Retina (tissue), 1 donor: ENCODE results near the gene RAPGEF1.
"Not testable (repeated sequence)": the region's sequence is repeated elsewhere in the genome, so short reads cannot be mapped to it uniquely, and the experiment has no call there.

Source experiments
- DNase-seq: peaks from one replicate; pipeline ENCODE4 v3.0.0-alpha.2; 2016

Gene RAPGEF1

GRCh38 chr9:131668439-131669268 is 71.2 kb downstream of the RAPGEF1 start:
- peak; percentile 64 for DNase-seq

GRCh38 chr9:131668057-131668438 is 71.8 kb downstream of the RAPGEF1 start:
- no peak for DNase-seq

DNA sequence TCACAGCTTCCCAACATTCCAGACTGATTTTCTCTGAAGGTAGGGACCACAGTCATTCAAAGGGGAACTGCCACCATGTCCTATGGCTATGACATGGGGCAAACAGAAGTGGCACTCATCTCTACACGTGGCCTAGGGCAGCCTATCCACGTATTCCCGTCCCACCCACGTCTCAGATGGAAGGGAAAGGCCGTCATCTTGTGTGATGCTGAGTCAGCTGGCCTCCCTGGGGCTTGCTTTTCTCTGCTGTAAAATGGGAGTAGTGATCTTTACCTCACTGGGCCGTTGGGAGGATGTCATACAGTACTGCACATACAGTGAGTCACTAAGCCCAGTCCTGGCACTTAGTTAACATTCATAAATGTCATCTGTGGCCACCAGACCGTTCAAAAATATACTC is 72.3 kb downstream of the RAPGEF1 start:
- DNase-seq: no peak

DNA sequence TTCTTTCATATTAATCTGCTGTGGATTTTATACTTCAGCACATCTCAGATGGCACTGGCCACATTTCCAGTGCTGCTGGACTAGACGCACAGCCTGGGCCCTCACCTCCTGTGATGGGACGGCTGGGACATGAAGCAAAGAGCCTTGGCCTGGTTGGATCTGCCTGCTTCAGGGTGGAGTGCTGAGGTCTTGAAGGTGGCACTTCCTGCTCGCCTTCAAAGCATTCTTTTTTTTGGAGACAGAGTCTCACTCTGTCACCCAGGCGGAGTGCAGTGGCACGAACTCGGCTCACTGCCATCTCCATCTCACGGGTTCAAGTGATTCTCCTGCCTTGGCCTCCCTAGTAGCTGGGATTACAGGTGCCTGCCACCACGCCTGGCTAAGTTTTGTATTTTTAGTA is 73.1 kb downstream of the RAPGEF1 start:
- no peak for DNase-seq

DNA sequence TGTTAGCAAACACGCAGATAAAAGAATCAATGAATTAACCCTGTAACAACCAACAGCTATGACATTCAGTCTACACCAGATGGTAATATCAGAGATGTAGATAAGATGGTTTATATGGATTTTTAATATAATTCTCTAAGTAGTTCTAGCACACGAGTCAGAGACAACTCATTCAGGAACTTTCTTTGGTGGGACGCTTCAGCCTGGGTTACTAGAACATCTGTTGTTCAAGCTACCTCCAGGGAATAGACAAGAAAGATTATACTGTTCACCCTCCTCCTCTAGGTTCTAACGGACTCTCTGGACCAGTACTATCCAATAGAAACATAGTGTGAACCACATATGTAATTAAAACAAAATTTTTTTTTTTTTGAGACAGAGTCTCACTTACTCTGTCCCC is 73.8 kb downstream of the RAPGEF1 start:
- no peak for DNase-seq

DNA sequence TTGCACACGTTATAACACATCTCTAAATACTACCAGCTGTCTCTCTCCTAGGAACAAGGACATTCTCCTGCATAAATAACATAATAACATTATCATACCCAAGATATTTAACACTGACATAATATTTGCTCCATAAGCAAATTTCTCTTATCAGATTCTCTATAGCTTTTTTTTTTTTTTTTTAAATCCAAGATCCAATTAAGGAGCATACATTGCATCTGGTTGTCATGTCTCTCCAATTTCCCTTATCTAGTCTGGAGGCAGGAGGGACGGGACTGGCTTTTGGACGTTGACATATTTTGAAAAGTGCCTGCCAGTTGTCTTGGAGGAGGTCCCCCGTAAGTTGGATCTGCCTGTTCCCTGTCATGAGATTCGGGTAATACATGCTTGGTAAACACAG is 76.6 kb downstream of the RAPGEF1 start:
- no peak for DNase-seq

DNA sequence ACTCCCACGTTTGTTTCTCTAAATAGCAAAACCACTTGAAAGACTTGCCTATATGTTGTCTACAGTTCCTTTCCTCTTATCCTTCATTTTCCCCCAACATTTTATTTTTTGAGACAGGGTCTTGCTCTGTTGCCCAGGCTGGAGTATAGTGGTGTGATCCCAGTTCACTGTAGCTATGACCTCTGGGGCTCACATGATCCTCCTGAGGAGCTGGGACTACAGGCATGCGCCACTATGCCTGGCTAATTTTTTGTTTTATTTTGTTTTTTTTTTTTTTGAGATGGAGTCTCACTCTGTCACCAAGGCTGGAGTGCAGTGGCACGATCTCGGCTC is 77.6 kb downstream of the RAPGEF1 start:
- not testable (repeated sequence) for DNase-seq

DNA sequence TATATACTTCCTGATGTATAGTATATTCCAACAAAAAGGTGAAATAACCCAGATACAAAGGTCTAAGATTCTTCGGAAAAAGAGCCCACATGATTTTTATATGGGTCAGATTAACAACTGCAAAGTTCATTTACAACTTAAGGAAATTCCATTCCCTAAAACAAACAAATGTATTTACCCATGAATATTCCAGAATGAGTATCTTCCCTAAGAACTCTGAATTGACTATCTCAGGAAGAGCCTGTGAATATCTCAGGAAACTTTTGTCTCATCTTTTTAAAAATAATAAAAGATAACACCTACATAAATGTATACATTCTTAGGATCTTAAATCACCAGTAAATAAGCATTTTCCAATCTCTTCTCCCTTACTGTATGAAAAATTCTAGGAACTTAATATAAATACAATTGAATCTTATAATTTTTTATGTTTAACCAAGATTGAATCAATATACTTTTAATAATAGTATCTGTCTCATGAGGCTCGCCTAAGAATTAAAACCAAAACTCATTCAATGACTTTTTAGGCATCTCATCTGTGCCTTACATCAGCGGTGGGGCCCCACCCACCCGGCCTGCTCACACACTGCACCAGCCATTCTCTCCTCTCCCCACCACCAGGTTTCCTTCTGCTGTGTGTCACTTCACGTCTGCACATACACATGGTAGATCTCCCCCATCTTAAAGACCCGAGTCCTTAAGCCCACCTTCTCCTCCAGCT is 78.1 kb downstream of the RAPGEF1 start:
- DNase-seq: no peak

DNA sequence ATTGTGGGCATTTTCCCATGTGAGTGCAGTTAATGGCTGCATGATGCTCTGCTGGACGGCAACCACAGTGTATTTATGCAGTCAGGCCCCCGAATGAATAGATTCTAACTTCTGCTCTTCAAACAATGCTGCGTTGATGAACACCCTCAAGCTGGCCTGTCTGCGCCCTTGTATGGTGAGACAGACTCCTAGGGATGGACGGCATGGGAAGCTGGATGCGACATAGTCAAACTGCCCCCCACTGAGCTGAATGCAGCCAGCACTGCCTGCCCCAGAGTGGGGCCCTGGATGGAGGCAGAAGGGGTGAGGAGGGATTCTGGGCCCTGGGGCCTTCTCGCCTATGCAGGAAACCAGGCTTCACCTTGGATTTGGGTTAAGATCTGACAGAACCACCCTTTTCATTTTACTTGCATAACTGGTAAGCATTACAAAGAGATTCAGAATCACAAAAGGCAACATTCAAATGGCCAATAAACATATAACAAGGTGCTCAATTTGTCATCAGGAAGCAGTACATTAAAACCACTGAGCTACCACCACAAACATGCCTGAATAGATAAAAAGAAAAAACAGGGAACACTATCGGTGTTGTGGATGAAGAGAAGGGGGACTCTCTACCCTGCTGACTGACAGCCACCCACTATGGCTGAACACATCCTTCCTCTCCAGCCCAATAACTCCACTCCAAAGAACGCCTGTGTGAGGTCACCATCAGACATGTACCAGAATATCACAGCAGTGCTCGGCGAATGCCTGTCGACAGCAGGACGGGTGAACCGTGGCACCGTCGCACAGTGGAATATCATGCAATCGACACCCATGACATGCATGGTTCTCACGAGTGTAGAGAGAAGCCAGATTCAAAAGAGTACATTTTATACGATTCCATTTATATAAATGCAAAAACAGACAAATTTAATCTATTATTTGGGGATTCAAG is 79.1 kb downstream of the RAPGEF1 start:
- peak; percentile 54 for DNase-seq

DNA sequence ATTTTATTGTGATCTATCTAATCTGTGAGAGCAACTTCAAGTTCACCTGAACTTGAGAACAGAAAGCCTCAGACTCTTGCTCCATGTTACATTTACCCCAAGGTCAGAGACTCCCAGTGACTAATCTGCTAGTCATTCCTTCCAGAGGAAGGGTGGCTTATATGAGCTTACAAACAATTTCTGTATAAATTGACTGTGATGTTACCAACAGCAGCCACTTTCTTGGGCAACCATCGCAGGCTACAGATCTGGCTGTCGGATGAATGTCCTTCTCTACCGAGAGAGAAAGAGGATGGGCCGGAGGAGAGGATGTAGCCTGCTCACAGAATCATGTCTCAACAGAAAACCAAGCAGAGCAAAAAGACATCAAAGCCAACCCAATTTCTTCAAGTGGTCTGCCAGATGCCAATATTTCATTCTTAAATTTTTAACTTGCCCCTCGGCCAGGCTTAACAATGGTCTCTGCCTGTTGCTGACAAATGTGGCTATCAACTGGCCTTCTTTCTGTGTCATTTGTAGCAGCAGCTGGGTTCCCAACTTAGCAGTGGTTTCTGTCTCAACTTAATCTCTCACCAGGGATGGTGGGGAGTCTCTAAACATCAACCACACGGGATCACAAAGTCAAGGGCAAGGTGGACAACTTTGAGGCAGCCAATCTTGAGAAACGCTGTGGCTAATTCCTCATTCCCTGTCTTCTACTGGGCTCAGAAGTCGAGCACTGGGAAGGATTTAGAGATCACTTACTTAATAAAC is 81.3 kb downstream of the RAPGEF1 start:
- DNase-seq: no peak

DNA sequence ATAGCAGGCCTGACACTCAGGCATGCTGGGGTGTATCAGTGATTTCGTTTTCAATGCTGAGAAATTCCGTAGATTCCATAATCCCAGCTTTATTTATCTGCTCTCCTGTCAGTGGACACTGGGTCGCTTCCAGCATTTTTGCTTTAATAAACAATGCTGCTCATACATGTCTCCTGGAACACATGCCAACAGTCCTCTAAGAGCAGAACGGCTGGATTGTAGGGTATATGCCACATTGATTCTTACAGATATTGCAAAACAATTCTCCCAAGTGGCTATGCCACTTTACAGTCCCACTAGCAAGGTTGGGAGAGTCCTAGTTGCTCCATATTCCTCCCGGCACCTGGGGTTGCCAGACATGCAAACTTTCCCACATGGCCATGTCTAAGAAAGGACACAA is 81.9 kb downstream of the RAPGEF1 start:
- DNase-seq: no peak

GRCh38 chr9:131657456-131657855 is 82.4 kb downstream of the RAPGEF1 start:
- DNase-seq: no peak

DNA sequence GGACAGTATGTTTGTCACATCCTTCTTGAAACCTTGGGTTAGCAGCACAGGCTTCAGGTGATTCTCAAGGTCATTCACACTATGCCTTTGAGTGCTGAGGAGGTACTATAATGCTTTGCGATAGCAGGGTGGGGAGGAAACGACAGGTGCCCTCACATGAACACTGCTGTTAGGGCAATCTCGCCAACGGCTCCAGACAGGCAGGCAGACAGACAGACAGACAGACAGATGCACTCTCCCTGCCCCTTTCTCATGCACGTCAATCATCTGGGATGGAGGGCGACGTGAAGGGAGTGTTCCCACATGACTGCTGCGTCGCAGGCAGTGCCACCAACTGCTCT is 82.9 kb downstream of the RAPGEF1 start:
- DNase-seq: no peak

DNA sequence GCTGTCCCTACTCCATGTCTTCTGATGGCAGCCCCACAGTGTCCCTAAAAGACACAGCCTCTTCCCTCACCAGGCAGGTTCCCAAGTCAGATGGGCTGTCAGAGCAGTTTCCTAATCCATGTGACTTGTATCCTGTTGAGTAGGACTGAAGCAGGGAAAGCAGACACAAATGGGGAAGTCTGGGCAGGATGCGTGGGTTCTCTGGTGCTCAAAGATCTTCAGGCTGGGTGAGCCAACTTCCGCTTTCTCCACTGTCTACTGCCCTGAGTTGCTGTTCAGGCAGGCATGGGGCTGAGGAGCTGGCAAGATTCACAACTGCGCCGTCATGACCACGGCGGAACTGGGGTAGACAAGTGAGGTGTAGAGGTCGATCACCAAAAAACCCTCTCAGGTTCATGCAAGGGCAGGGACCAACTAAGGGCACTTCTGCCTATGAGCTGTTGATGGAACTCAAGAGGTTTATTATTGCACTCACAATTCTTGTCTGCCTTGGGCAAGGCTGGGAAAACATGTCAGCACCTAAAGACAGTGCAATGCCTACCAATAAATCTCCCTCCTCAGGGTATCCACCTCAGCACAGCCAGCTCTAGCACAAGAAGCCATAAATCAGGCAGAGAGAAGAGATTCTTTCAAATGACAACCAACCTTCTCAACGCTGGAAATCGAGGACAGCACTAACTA is 83.4 kb downstream of the RAPGEF1 start:
- no peak for DNase-seq

- DNase-seq: not testable (repeated sequence)
These were observed 85.5 kb downstream of the RAPGEF1 start for GRCh38 chr9:131654369-131654768.

DNA sequence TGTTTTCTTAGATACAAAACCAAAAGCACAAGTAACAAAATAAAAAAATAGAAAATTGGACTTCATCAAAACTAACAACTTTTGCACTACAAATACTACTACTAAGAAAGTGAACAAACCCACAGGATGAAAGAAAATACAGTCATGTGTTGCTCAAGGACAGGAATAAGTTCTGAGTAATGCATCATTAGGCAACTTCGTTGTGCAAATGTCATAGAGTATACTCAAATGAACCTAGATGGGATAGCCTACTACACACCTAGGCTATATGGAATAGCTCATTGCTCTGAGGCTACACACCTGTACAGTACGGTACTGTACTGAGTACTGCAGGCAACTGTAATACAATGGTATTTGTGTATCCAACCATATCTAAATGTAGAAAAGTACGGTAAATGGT is 88.3 kb downstream of the RAPGEF1 start:
- no peak for DNase-seq

DNA sequence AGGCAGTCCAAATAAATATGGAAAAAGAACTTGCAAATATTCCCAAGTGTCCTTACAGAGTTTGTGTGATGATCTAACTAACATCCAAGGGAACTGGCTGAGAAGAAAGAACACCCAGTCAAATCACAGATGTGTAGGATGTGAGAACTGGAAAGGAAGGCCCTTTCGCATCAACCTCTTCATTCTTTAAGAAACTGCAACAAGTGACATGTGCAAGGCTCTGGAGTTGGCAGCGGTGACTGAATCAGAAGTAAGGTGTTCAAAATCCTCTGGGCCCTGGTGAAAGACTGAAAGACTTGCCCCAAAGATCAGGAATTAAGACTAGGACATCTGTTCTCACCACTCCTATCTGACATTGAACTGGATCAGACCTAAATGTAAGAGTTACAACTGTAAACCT is 88.7 kb downstream of the RAPGEF1 start:
- DNase-seq: no peak

DNA sequence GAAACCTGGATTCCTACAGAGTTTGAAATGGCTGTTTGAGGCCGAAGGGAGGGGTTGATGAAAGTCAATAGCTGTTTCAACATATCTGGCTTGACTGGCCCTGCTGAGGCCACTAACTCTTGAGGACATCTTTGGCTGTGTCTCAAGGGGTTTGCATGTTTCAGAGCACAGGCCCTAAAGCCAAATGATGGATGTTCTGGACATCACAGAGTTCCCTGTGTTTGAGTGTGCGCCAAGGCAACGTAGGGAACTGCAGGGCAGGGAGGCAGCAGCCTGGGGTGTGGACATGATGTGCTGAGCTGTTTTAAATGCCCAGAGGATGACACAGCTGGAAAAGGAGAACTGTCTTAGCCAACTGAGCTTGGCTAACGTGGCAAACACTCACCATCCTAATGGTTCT is 89.6 kb downstream of the RAPGEF1 start:
- no peak for DNase-seq

DNA sequence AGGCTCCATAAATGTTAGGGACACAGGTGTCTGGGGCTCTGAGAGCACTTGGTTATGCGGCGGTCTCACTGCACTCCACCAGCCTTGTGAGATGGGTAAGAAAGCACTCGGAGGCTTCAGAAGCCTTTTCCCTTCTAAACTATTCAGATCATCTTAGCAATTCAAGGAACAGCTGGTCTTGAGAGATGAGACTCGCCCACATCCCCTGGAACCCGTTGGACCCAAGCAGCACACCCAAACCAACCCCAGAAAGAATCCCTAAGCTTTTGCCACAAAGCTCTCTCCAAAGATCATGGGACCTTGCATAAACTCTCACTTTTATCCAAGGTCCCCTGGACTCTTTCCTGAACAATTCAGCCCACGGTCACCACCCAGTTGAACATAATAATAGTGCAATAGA is 90.2 kb downstream of the RAPGEF1 start:
- no peak for DNase-seq

DNA sequence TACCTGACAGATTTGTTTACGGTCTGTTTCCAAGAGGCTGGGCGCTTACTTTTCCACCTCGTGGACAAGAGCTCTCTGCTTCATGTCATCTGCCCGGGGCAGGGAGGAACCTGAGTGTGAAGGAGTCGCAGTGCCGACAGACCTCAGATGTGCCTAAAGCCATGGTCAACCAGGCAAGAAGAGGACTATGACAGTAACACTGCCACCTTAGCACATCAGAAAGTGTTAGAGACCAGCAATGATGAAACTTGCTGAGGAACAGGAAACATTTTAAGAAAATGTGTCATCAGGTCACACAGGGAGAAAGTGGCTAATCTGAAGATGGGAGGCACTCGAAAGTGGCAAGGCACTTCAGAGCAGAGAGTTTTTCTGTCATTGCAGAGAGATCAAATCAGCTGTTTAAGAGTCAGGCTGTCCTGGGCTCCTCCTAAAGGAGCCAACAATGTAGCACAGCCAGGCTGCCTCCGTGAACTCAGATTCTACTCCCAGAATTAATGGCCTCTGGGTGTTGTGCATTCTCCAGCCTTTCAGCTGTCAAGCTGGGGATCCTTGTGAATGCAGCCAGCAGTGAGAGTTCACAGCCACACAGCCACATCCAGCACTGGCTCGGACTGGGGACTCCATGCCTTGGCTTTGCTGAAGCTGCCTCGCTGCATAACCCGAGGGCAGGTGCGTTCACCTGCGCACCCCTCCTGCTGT is 94.6 kb downstream of the RAPGEF1 start:
- DNase-seq: no peak

GRCh38 chr9:131642496-131643083 is 97.3 kb downstream of the RAPGEF1 start:
- no peak for DNase-seq
